Panc1 (cell line): Measurements from ENCODE around the gene MR1. TPM values are rescaled to one million over a fixed set of nuclear protein-coding genes. Genes with fewer than 3 reads are reported as not detected.

Source experiments
- ATAC-seq: fragments of 200-7000 bp; cut with Tn5 transposase; 2 replicates; pipeline ENCODE4 v1.9.1; 2020; ENCODE audit warnings: mild to moderate bottlenecking, moderate library complexity
- BruUV-seq: library from RNA; stranded (reverse); fragments of 400-500 nt; replicated peaks from 2 replicates; lab custom pipeline; 2021; lab: Mats Ljungman, UMichigan
- CTCF ChIA-PET: fragments of 300-600 bp; sonication (Branson Sonifier 250); formaldehyde crosslinking; loops from one replicate; lab custom pipeline; 2022; ENCODE audit warnings: antibody characterized with exemption; lab: Charles Lee
- POLR2A ChIA-PET: fragments of 300-600 bp; sonication (Branson Sonifier 250); formaldehyde crosslinking; loops from one replicate; lab custom pipeline; 2022; ENCODE audit warnings: antibody characterized with exemption; lab: Charles Lee
- DNase-seq: peaks from one replicate; pipeline ENCODE4 v3.0.0-alpha.2; 2010; ENCODE audit warnings: low read depth, low spot score
- H3K27ac ChIP-seq: 2 replicates; pipeline ENCODE4 v1.5.1; 2011; ENCODE audit warnings: mild to moderate bottlenecking, low read length, inconsistent platforms
- H3K27me3 ChIP-seq: fragments of 200-500 bp; sonication (Bioruptor generic); 2 replicates; pipeline ENCODE4 v1.6.0; 2014; ENCODE audit warnings: low read length, inconsistent platforms; ENCODE audit not compliant: control insufficient read depth, insufficient read depth
- H3K36me3 ChIP-seq: fragments of 200-500 bp; sonication (Bioruptor generic); 2 replicates; pipeline ENCODE4 v1.5.1; 2014; ENCODE audit warnings: inconsistent platforms, mild to moderate bottlenecking, low read length, moderate library complexity; ENCODE audit not compliant: control insufficient read depth, insufficient read depth
- H3K4me1 ChIP-seq: 2 replicates; pipeline ENCODE4 v1.5.1; 2011; ENCODE audit warnings: inconsistent platforms, mild to moderate bottlenecking, low read length, moderate library complexity; ENCODE audit not compliant: control insufficient read depth, insufficient read depth
- H3K4me3 ChIP-seq, 2 experiments: 2 replicates each; pipeline ENCODE4 v1.5.1; 2011 to 2012; ENCODE audit warnings: low read depth in 2 of 2, low read length in 2 of 2, mild to moderate bottlenecking in 2 of 2, inconsistent platforms in 1 of 2, moderate library complexity in 1 of 2
- H3K9me3 ChIP-seq: fragments of 200-500 bp; sonication (Bioruptor generic); 2 replicates; pipeline ENCODE4 v1.5.1; 2014; ENCODE audit warnings: low read depth, mild to moderate bottlenecking, inconsistent platforms, low read length, moderate library complexity; ENCODE audit not compliant: control insufficient read depth, insufficient read depth
- CTCF ChIP-seq: fragments of 450-650 bp; IDR thresholded peaks from 2 replicates; pipeline ENCODE4 v1.5.1; 2017; ENCODE audit warnings: mild to moderate bottlenecking
- POLR2AphosphoS5 ChIP-seq: IDR thresholded peaks from 2 replicates; pipeline ENCODE4 v1.6.1; 2012; ENCODE audit warnings: mild to moderate bottlenecking, low read depth, low read length, moderate library complexity
- REST ChIP-seq, 2 experiments: IDR thresholded peaks; 2 replicates each; pipeline ENCODE4 v1.6.1; 2011 to 2012; ENCODE audit warnings: low read depth in 2 of 2, control low read depth in 1 of 2, low read length in 1 of 2, mild to moderate bottlenecking in 1 of 2, moderate library complexity in 1 of 2; ENCODE audit not compliant: insufficient read depth in 1 of 2
- SIN3A ChIP-seq: IDR thresholded peaks from 2 replicates; pipeline ENCODE4 v1.6.1; 2012; ENCODE audit warnings: low read depth, mild to moderate bottlenecking, low read length, moderate library complexity, borderline replicate concordance; ENCODE audit not compliant: insufficient read depth
- TCF7L2 ChIP-seq: IDR thresholded peaks from 2 replicates; pipeline ENCODE4 v1.6.1; 2011; ENCODE audit warnings: mild to moderate bottlenecking, low read depth, low read length, inconsistent platforms
- in situ Hi-C: cut with HindIII; loops from 2 replicates; pipeline ENCODE4 v1.10.0; 2016; ENCODE audit warnings: low sequenced_read_pairs, low pct_unique_long_range_greater_than_20kb
- intact Hi-C: fragments of 100-400 bp; cut with micrococcal nuclease; formaldehyde crosslinking; loops from one replicate; pipeline ENCODE4 v1.10.0; 2022; ENCODE audit not compliant: unreplicated experiment
- total RNA-seq: library from RNA; stranded (reverse); gene quantifications from one replicate; pipeline ENCODE4 v1.2.1, GENCODE V29; 2021; ENCODE audit not compliant: unreplicated experiment

MR1 gene
- total RNA-seq, 1 experiment from 2014 or later = 3.9 TPM

GRCh38 chr1:181100934-181101333, 67.2 kb downstream of the MR1 start:
- DNase-seq (no peak), ATAC-seq (no peak)
- intact Hi-C loops (no loop called here), in situ Hi-C loops (no loop called here)
- Histone ChIP-seq H3K4me3 (no peak overlapping the region), H3K27ac (peak overlapping the region; percentile 92), H3K9me3 (no peaks in the 10 kb centered on the region), H3K36me3 (no peaks in the 10 kb centered on the region), H3K27me3 (no peaks in the 10 kb centered on the region), H3K4me1 (peaks cover 81% of the 10 kb centered on the region)
- TF ChIP-seq POLR2AphosphoS5 (no peak), REST (IDR thresholded peaks at IDR 0.05; ENCODE audit: insufficient read depth in 1 of 2, low read depth in 2 of 2, low read length in 1 of 2) (no peak), TCF7L2 (no peak), SIN3A (no peak), CTCF (no peak)
- ChIA-PET POLR2A (interaction anchor here (0.6 kb wide), 2 partner anchors 13 to 36 kb away, joined by 3 read pairs; no protein-coding TSS in a partner anchor), CTCF (no interaction called here)
- BruUV-seq = no TSS peak

GRCh38 chr1:181101581-181102226, 67.9 kb downstream of the MR1 start:
- POLR2A ChIA-PET = interaction anchor here (0.6 kb wide), 1 partner anchor 14 kb away, joined by 3 read pairs; no protein-coding TSS in a partner anchor
- Histone ChIP-seq H3K27ac (peak overlapping the region; percentile 92), H3K4me3 (peak overlapping the region; percentile 6 to 50; a peak in 3 of 4 replicates), H3K27me3 (no peaks in the 10 kb centered on the region), H3K9me3 (no peaks in the 10 kb centered on the region), H3K36me3 (no peaks in the 10 kb centered on the region), H3K4me1 (peaks cover 80% of the 10 kb centered on the region)
- 0 out of 2 replicates have a peak, but pooled peaks have one; percentile 7 for ATAC-seq
- DNase-seq = no peak
- intact Hi-C loops (no loop called here), in situ Hi-C loops (no loop called here)
- TF ChIP-seq TCF7L2 = no peak
- no peak for TF ChIP-seq SIN3A
- no peak for TF ChIP-seq REST (IDR thresholded peaks at IDR 0.05; ENCODE audit: insufficient read depth in 1 of 2, low read depth in 2 of 2, low read length in 1 of 2)
- TF ChIP-seq CTCF = no peak
- TF ChIP-seq POLR2AphosphoS5 = no peak
- no TSS peak for BruUV-seq
- CTCF ChIA-PET = no interaction called here
